HG02943 (cell line): ENCODE results near the gene PHACTR3.

Experiments used
- ATAC-seq: cut with Tn5 transposase; IDR thresholded peaks from one replicate; pipeline ENCODE4 v1.9.1; 2021; ENCODE audit warnings: mild to moderate bottlenecking, low read depth, moderate library complexity; ENCODE audit not compliant: unreplicated experiment

The PHACTR3 gene

DNA sequence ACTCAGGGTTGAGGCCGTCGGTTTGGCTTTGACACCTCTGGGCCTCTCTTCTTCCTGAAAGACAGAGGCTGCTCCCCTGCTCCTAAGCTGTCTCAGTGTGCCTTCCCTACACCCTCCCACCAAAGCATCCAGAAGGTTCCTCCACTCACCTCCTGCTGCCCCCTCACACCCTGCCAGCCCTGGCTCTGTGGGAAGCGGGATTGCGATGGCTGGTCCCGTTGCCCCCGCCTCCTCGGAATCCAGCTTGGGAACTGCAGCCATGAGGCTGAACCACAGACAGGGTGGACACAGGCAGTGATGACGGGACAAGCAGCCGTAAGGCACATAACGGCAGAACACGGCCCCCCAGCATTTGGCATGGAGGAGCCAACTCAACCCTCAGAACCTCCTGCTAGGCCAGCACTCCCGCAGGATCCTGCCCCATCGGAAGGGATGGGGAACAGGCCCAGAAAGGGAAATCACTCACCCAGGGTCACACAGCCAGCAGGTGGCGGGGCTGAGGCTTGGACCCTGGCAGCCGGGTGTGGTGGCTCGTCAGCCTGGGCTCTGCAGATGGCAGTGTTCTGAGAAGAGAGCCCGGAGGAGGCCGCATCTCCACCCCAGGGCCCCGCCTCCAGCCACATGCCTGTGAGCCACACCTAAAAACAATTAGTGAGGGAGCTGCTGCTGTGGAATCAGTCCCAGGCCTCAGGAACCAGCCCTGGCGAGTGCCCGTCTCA is 139.6 kb downstream of the PHACTR3 start:
- ATAC-seq: no peak

DNA sequence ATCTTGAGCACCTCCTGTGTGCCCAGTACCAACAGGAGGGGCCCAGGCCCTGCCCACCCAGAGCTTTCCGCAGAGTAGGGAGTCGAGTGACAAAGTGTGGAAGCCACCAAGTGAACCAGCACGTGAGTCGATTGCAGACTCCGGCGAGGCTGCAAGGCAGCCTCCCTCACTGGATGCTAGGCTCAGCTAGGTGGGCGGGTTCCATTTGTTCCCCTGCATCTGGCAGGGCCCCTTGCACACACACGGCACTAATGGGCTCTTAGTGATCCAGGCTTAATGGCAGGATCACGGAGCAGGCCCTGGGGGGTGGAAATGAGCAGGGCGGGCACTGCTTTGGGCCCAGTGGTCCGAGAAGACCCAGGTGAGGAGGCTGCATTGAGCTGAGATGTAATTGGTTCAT is 140.4 kb downstream of the PHACTR3 start:
- ATAC-seq: no peak

DNA sequence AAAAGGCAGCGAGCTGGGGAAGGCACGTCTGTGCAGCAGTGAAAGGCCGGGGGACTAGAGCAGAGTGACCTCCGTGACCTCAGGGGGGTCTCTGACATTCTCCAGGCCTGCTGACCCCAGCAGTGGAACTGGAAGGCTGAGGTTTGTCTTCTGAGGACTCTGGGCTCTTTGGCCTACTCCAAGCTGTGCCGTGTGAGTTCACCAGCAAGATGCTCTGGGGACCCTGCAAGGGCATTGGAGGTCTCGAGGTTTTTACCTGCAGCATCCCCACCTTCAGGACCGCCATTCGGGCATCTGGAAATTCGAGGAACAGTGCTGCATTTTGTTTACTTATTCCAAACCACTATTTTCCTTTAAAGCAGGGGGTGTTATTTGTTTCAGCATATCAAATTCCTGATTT is 140.9 kb downstream of the PHACTR3 start:
- ATAC-seq: no peak

DNA sequence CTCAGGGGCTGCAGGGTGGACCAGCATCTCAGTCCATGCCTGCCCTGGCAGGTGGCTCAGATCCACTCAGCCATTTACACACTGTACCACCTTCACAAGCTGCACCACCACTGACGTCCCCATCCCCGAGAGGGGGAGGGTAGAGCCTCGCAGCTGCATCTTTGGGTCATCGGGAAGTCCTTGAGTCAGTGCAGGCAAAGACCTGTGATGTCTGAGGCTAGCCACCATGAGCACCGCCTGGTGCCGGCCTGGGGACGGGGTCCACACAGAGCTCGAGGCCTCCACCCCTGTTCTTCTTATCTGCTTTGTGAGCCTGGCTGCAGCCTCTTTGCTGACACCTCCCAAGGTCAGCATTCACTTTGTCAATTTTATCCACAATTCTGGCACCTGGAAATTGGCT is 141.4 kb downstream of the PHACTR3 start:
- ATAC-seq: no peak

DNA sequence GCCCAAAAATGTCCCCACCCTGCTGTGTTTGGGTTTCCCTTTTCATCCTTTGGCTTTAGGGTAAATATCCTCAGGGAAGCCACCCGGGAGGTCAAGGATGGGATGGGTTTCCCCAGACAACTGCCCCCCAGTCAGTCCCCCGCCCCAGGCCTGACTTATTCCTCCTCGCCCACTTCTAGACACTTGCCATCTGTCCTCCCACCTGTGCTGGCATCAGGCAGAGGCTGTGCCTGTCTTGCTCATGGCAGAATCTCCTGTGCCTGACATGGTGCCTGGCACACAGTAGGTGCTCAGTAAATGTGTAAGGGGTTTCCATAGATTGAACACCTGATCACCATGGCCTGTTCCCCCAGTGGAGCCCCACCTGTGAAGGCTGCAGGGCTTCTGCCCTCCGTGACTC is 141.8 kb downstream of the PHACTR3 start:
- no peak for ATAC-seq

DNA sequence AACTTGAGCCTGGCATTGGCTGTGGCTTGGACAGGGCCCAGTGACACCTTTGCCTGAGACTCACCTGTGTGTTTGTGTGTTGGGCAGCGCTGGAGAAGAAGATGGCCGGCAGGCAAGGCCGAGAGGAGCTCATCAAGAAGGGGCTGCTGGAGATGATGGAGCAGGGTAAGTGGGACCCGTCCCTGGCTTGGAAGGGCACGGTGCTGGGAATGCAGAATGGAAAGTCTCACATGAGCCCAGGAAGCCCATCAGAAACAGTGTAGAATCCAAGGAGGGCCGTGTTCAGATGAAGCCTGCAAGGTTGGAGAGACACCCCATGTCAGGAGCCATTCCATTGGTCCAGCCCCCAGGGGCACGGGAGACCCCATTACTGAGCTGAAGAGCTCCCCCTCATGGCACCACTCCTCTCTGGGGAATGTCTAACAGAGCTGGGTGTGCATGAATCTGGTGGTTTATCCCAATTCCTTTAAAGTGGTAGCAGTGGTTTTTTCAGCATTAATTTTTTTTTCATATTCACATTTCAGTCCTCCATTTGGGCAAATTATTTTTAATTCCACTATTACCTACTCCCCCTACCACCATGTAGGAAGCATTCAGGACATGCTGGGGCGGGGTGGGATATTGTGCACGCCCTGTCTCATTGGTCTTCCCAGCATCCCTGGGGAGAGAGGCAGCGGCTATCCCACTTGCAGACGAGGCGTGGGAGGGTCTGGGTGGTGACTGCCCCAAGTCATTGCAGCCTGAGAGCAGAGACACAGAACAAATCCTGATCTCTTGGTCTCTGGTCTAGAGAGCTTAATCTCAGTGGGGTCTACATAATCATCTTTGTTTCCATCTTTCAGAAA is 143.6 kb downstream of the PHACTR3 start:
- no peak for ATAC-seq

DNA sequence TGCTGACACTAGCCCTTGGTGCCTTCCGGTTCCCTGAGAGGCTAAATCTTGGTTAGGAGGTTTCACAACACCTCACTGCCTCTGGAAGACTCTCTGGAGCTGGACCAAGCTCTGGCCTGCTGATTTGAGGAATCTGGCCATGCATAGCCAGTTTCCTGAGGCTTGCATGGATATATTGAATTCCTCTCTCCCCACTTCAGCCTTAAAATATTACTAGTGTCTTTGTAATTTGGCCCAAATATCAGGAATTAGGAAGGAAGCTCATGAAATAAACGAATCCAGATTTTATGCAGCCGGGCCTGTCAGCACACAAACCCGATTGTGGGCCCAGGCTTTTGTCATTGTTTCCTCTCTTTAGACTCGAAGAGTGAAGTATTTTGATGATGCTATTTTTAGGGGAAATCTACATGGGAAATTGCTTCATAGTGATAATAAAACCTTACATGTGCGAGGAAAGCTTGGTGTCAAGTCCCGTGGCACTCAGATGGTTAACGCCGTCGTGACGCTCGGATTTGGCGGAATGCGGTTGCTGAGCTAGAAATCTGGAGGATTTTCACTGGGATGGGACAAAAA is 144.4 kb downstream of the PHACTR3 start:
- no peak for ATAC-seq

DNA sequence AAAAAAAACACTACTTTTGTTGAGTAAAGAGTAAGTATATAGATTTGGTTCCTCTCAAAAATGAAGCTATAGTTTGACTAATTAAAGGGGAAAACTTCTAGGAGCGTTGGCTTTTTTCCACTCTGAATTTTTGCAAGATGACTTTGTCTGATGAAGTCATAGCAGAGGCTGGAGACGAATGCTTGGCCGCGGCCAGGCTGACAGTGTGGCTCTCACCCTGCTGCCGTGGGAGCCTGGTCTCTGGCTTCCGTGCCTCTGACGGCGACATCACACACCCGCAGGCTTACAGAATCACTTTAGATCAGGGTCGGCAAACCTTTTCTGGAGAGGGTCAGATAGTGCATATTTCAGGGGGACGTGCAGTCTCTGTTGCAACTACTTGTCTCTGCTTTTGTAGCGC is 145.0 kb downstream of the PHACTR3 start:
- no peak for ATAC-seq

DNA sequence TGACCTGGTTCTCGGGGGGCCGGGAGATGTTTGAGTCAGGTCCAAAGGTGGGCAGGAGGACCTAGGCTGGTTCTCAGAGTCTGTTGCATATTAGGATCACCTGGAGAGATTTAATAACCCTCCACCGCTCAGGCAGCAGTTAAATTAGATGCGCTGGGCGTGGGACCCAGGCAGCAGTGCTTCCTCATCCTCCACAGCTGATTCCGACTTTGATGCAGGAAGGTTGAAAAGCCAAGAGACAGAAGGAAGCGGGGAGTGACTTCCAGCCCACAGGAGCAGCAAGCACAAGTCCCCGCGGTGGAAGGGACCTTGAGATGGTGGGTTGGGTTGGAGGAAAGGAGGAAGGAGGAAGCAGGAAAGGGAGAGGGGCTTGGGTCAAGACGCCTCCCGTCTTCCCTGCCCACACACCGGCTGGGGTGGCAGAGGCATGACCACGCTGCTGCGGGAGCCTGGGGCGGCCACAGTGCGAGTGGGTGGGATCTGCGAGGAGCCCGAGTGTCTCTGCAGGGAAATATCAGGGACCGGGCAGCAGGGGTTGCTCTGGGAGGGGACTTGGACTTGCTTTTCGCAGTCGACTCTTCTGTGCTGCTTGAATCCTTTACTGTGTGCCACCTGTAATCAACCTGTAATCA is 146.0 kb downstream of the PHACTR3 start:
- no peak for ATAC-seq

DNA sequence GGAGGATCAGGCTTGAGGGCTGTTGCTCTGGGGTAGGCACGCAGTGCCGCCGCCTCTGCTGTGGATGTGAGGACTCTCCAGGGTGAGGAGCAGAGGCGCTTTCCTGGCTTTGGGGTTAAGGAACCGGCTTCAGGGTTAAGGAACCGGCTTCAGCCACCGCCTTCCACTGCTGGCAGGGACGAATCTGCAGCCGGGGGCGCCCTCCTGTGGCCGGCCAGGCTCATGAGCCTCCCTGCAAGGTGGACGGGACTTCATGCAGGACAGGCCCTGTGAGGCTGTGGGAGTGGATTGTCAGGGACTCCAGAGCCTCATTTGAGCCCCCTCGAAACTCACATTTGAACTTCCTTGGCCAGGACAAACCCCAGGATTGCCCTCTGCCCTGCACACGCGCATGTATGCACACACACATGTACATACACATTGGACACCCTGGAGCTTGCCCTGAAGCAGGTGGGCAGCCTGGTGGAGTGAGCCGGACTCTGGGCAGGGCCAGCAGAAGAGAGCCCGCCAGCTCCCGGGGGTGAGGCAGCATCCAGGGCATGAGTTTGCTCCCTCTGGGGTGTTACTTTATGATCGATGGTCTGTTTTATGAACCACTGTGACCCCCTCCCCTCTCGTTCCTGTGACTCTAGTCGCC is 146.9 kb downstream of the PHACTR3 start:
- ATAC-seq: no peak

DNA sequence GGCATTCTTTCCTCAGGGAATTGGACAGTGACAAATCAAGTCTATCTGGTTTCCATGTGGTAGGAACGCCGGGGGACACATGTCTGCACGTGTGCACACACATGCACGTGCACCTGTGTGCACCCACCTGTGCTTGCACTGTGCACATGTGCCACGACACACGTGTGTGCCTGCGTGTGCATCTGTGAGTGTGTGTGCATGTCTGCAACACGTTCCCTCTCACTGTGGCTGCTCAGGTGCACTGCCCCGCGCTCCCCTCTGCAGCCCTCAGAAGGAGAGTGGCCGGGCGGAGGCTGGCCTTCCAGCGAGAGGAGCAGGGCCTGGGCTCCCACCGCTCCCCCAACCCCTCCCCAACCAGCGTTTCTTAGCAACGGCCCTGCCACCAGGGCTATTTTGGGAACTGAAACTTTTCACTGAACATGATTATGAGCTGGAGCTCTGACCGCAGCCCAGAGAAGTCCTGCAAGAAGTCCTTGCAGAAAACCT is 147.8 kb downstream of the PHACTR3 start:
- ATAC-seq: peak; percentile 84

DNA sequence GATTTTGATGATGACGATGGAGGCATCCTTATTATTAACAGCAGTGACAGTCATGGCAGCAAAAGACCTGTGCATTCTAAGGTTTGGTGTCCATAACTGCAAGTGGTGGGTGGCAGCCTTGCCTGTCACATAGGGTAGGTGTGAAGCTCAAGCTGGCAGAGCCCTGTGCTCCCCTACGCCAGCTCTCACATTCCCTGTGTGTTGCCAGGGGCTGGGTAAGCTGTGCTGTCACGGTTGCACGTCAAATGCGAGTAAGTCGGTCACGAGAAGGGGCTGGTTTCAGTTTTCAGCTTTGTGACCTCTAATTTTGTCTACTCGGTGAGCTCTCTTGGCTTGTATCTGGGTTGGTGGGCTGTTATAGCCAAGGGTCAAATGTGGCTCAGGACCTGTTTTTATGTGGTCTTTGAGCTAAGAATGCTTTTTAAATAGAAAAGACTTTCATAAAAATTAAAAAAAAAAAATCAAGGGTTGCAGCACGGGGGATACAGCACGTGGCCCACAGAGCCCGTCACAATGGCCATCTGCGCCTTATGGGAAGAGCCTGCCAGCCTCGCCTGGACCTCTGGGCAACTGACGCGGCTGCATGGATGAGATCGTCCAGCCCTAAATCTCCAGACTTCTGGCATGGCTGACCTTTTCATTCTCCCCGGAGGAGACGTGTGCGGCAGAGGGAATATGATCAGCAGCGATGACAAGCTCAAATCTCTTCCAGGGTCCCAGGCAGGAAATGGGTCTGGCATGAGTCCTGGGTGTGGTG is 148.5 kb downstream of the PHACTR3 start:
- ATAC-seq: peak; percentile 34

DNA sequence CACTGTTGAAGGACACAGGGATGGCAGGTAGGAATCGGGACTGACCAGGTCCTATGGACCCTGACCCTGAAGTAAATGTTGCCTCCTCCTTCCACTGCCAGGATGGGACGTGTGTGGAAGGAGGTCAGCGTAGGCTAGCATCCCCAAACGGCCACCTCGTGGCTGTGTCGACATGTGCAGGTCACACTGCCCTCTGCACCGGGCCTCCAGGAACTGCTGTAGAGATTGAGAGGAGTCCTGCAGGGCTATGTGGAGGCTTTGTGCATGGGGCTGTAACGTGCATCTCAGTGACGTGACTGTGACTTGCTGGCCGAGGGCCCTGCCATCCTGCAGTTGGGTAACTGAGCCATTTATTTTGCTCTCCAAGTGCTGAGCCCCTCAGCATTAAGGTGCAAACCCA is 149.5 kb downstream of the PHACTR3 start:
- ATAC-seq: no peak

DNA sequence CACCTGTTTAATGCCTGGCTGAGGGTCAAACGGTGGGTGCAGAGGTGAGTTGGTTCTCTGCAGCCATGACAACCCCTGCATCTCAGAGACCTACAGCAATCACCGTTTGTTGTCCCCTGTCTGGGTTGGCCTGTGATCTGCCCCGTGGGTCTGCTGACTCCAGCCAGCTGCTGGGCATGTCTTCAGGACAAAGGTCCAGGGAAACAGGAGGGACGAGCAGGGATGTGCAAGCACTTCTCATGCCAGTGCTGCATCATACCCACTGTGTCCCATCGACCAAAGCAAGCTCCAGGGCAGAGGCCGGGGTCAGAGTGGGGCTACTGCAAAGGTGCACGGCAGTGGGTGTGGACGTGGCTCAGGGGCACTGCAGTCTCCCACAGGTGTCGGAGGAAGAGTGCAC is 150.2 kb downstream of the PHACTR3 start:
- no peak for ATAC-seq

DNA sequence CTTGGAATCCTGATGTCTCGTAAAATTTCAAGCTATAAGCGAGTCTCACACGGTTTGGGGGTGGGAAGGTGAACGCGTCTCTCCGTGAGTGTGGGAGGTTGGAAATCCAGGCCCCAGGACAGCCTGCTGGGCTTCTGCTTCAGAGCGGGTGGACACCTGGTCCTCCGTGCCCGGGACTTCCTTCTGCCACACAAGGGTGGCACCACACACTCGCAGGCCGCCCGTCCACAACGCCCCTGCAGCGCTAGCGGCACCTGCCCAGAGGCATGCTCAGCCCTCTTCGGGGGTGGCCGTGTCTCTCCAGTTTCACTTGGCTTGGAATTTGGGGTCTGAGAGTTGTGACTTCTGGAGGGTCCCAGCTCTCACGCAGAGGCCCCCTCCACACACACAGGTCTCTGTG is 151.9 kb downstream of the PHACTR3 start:
- no peak for ATAC-seq

DNA sequence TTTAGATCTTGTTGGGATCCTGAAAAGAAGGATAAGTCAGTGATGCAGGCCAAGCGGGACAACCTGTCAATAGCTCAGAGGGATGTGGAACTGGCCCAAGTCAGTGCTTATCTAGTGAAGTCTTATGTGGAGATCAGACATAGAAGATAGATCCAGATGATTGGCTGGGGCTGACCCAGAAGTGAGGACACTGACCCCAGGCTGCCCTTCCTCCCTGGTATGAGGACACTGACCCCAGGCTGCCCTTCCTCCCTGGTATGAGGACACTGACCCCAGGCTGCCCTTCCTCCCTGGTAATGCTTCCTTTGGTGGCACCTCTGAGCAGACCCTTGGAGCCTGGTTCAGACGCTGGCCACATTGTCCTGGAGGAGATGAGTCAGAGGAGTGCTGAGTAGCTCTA is 159.7 kb downstream of the PHACTR3 start:
- no peak for ATAC-seq

DNA sequence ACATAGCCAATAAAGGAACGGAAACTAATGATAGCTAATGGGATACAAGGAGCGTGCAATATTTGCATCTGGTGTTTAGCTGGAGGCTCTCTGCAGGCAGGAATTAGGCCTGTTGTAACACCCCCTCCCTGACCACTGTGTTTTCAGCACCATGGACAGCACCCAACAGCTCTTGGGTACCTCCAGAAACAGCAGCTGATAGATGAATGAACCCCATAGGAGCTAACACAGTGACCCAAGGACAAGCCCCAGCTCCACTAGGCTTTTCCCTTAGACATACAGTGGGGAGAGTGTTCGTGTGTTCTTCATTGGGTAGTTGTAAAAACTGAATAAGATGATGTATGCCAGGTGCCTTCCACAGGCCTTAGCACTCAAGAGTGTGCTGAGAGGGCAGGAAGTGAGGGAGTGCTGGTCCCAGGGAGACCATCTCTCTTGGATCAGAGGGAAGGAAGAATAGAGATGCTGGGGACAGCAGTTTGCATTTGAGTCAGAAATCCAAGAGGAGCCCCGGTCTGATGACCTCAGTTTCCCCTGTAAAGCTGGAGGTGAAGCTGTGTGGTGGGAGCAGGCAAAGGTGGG is 161.3 kb downstream of the PHACTR3 start:
- no peak for ATAC-seq

DNA sequence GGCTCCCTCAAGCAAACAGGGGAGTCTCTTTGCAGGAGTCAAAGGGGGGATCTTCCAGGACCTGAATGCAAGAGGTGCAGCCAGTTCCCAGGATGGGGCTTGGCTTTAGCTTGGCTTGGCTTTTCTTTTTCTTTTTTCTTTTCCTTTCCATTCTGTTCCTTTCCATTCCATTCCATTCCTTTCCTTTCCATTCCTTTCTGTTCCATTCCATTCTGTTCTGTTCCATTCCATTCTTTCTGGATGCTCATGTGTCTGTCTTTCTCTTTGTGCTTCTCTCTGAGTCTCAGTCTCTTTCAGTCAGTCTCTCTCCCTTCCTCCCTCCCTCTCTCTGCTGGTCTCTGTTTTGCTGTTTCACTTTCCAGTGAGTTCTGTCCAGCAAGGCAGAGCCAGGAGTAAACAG is 163.3 kb downstream of the PHACTR3 start:
- no peak for ATAC-seq

DNA sequence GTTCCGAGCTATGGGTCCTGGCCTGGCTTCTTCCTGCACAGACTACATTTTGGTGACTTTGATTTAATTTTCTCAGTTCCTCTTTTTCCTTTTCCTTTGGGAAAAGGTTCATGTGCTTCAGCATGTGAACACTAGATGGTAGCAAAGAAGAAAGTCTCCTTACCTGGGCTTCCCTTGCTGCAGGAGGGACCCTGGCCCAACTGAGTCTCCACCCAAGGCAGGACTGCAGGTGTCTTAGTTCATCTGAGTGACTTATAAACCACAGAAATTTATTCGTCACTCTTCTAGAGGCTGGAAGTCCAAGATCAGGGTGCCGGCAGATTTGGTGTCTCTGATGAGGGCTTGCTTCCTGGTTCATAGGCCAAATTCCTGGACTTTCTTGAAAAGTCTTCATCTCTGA is 165.9 kb downstream of the PHACTR3 start:
- no peak for ATAC-seq

DNA sequence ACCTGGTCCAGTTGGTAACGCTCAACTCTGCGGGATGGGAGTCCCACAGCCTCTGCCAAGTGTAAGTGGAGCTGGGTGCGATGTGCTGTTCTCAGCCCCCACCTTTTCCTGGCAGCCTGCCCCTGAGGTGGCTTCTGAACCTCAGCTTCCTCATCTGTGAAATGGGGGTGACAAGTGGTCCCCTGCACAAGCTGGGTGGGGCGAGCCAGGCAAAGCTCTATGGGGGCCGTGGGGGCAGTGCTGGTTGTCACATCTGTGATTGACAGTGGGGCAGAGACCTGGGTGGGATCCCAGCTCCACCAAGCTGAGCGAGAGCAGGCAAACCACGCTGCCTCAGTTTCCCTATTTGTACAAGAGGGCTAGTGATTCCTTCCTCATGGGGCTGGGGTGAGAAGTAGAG is 166.5 kb downstream of the PHACTR3 start:
- no peak for ATAC-seq
